ENCODE measurements around the gene FAM177B.

GRCh38 chr1:222734740-222735139 is 2.3 kb upstream of the FAM177B start:
- no peak for TF ChIP-seq CTCF (IDR thresholded peaks at IDR 0.05)
- no peak for TF ChIP-seq POLR2A (IDR thresholded peaks at IDR 0.05)
- TF ChIP-seq POLR2AphosphoS5 (IDR thresholded peaks at IDR 0.05), result no peak
- no peak for TF ChIP-seq EP300 (IDR thresholded peaks at IDR 0.05; ENCODE audit: low read depth)
